ENCODE results near the gene CNPY4.

DNA sequence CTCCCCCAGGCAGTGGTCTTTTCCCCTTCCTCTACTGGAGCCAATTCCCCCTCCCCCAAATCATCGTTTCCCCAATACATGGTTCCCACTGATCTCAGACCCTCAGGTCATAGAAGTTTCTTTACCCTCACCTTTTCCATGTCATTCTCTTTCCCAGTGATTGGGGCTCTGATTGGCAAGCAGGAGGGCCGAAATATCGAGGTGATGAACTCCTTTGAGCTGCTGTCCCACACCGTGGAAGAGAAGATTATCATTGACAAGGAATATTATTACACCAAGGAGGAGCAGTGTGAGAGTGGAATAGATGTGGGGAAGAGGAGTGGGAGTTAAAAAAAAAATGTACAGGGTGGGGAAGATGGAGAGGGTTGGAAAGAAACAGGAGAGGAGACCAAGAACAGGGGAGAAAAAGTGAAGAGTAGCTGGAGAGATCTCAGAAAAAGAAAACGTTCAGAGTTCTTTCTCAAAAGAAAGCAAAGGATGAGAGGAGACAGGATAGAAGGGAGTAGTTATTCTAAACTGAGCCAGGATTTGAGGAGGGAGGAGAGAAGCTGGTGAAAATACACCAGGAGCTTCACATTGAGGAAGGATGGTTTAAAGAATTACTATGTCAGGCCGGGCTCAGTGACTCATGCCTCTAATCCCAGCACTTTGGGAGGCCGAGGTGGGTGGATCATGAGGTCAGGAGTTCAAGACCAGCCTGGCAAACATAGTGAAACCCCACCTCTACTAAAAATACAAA is 29.8 kb upstream of the CNPY4 start:
- TF ChIP-seq, protein P1, sequence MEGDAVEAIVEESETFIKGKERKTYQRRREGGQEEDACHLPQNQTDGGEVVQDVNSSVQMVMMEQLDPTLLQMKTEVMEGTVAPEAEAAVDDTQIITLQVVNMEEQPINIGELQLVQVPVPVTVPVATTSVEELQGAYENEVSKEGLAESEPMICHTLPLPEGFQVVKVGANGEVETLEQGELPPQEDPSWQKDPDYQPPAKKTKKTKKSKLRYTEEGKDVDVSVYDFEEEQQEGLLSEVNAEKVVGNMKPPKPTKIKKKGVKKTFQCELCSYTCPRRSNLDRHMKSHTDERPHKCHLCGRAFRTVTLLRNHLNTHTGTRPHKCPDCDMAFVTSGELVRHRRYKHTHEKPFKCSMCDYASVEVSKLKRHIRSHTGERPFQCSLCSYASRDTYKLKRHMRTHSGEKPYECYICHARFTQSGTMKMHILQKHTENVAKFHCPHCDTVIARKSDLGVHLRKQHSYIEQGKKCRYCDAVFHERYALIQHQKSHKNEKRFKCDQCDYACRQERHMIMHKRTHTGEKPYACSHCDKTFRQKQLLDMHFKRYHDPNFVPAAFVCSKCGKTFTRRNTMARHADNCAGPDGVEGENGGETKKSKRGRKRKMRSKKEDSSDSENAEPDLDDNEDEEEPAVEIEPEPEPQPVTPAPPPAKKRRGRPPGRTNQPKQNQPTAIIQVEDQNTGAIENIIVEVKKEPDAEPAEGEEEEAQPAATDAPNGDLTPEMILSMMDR (IDR thresholded peaks at IDR 0.05) = no peak
- TF ChIP-seq POLR2A (IDR thresholded peaks at IDR 0.05) = no peak

Measured in esophagus squamous epithelium (tissue), 4 donors.